ENCODE data around the gene THSD4. TPM values are rescaled to one million over a fixed set of nuclear protein-coding genes. Genes with fewer than 3 reads are reported as not detected.
A peak's percentile ranks its signal among the peaks of the same experiment; 100 is the strongest.

Gene THSD4
- total and polyA plus RNA-seq, 2 of the 8 experiments (the other 6 are each of a cell fraction or from before 2014, with no cell fraction given), result 2.5 to 6.2 TPM

- TF ChIP-seq BCL11A (IDR thresholded peaks at IDR 0.05; ENCODE audit: low read depth in 2 of 2, low read length in 2 of 2), result no peak
- no peak for TF ChIP-seq POU5F1 (IDR thresholded peaks at IDR 0.05; ENCODE audit: low read depth, low read length)
- no peak for TF ChIP-seq BRCA1 (IDR thresholded peaks at IDR 0.05; ENCODE audit: low read depth, low read length)
- TF ChIP-seq CHD1 (IDR thresholded peaks at IDR 0.05; ENCODE audit: low read depth, low read length), result no peak
- TF ChIP-seq KDM4A (IDR thresholded peaks at IDR 0.05; ENCODE audit: low read depth, low read length, severe bottlenecking), result peak; percentile 78
- no peak for TF ChIP-seq SP2 (IDR thresholded peaks at IDR 0.05; ENCODE audit: low read length)
- no peak for TF ChIP-seq SIN3A (conservative IDR thresholded peaks at IDR 0.05 in 1 of 2, IDR thresholded peaks at IDR 0.05 in 1 of 2; ENCODE audit: low read depth in 1 of 2, low read length in 2 of 2)
- TF ChIP-seq CBX8 (IDR thresholded peaks at IDR 0.05; ENCODE audit: borderline replicate concordance, low read depth, low read length), result no peak
- TF ChIP-seq TAF1 (IDR thresholded peaks at IDR 0.05; ENCODE audit: low read depth, low read length), result no peak
- no peak for TF ChIP-seq CEBPB (IDR thresholded peaks at IDR 0.05; ENCODE audit: low read depth, low read length)
- no peak for TF ChIP-seq SIRT6 (IDR thresholded peaks at IDR 0.05; ENCODE audit: low read length)
- peak; percentile 7 for TF ChIP-seq ASH2L (IDR thresholded peaks at IDR 0.05; ENCODE audit: low read length)
- TF ChIP-seq POLR2A (IDR thresholded peaks at IDR 0.05; ENCODE audit: control extremely low read depth in 1 of 2, low read depth in 2 of 2, low read length in 2 of 2), result no peak
- no peak for TF ChIP-seq TAF7 (optimal IDR thresholded peaks at IDR 0.05; ENCODE audit: borderline replicate concordance, low read depth, low read length)
Measured at GRCh38 chr15:71115567-71116351, 488 bp downstream of the THSD4 start (continued).

Data from H1 (cell line).